Measurements from ENCODE around the gene NRG3.
"Not testable (repeated sequence)": the region's sequence is repeated elsewhere in the genome, so short reads cannot be mapped to it uniquely, and the experiment has no call there.

The NRG3 gene

DNA sequence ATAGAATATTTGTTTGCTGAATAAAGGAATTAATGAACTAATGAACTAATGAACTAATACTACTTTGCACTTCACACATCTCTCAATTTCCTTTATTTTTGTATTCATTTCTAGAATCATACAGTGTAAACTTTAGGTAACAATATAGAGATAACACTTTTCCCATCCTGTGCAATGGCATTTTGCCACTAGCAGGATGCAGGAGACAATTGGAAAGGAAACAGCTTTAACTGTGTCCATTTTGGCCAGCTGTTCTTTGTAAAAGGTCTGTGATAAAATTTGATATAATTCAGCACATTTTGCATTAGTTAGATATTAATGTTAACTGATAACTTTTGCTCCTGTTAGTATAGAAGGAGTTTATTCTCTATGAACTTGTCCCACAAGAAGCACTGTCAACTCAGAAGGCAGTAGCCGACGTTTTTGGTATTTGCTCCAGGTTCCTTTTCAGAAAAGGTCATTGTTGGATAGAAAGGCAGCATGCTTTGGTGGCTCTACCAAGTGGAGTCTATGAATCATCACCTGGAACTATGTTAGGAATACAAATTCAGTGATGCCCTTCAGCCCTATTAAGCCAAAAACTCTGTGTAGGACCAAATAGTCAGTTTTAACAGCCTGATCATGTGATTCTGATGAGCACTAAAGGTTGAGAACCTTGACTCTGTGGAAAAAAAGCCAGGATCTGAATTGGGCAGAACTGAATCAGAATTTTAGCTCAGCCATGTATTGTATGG lies 86.6 kb downstream of the NRG3 start:
- no peak for DNase-seq (ENCODE audit: low spot score)

GRCh38 chr10:81963606-81964005 lies 88.6 kb downstream of the NRG3 start:
- no peak for DNase-seq (ENCODE audit: low spot score)

DNA sequence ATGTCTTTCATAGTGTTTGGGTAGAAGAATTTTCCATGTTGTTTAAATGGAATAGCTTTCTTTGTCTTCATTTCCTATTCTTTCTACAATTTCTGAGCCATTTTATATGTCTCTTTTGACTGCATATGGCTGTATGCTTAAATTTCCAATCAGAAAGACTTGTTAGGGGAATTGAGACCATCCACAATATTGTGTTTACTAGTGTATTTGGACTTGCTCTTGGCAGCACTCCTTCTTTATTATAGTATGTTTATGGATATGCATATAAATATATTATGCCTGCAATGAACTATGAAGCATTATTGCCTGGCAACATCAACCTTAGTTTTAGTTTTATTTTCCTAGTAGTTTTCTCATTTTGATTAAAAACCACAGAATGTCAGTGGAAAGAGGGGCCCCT lies 92.7 kb downstream of the NRG3 start:
- DNase-seq (ENCODE audit: low spot score), result no peak

GRCh38 chr10:81969136-81969535 lies 94.1 kb downstream of the NRG3 start:
- DNase-seq (ENCODE audit: low spot score), result no peak

DNA sequence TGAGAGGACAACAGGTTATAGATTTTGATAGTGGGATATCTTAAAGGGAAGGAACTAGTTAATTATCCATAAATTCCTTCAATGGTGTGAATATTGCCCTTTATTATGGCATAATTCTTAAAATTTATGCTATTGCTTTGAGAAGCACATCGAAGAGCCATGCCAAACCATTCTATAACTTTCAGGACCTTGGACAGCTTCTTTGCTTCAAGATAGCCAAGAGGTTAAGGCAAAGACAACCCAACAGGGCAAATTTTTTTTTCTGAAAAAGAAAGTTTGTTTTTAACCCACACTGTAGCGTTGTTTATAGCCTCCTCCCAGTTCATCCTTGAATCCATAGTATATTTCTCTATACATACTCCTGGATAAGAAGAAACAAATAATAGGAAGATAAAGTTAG lies 103.2 kb downstream of the NRG3 start:
- DNase-seq (ENCODE audit: low spot score), result no peak

DNA sequence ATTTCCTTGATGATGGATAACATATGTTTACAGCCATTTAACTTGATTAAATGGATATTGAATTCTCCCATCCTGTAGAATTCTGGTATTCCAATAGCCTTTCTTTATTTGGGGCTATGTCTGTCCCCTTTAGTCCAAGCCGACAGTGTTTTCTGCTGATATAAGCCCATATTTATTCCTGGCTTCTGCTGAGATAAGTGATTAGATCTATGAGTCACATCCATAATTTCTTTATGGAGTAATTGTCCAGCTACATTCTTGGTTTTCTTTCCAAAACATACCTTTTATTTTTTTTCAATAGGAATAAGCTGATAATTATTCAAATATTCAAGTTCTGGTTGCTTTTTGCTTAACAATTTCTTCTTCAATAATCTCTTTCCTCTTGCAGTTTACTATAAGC lies 106.7 kb downstream of the NRG3 start:
- no peak for DNase-seq (ENCODE audit: low spot score)

- DNase-seq (ENCODE audit: low spot score), result no peak
Measured at GRCh38 chr10:81984428-81984827, 109.4 kb downstream of the NRG3 start.

GRCh38 chr10:81995254-81995653 lies 120.3 kb downstream of the NRG3 start:
- DNase-seq (ENCODE audit: low spot score), result no peak

DNA sequence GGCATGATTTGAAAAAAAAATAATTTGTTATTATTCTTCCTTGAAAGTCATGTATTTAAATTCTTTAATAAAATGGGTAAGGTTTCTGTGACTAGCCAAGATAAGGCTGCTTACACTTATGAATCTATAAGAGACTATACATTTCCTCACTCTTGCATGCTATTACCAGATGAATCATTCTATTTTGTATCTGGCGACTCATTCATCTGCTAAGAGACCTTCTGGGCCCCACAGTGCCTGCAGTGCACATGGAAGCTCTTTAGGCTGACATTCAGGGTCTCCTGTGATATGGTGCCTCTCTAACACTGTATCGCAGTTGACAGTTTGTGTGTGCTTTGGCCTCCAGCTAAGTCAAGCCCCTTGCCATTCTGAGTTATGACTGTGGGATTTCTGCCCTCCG lies 121.9 kb downstream of the NRG3 start:
- DNase-seq (ENCODE audit: low spot score), result no peak

DNA sequence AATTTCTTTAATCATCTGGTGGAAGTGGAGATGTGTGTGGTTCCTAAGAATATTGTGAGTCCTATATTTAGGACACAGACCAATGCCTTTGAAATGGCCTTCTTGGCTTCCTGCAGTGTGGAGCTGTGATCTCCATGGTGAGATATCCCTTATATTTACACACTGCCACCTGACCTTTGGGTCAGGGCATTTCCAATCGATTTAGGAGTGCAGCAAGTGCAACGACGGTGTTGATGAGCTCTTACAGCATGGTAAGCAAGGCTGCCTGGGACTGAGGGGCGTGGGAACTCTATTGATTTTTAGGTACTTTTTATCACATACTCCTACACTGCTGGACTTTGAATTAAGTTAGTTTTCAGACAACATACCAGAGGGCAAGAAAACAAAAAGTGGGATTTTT lies 146.0 kb downstream of the NRG3 start:
- DNase-seq (ENCODE audit: low spot score), result no peak

- no peak for DNase-seq (ENCODE audit: low spot score)
Measured at GRCh38 chr10:82027711-82028110, 152.7 kb downstream of the NRG3 start.

GRCh38 chr10:82037076-82037475 lies 162.1 kb downstream of the NRG3 start:
- DNase-seq (ENCODE audit: low spot score), result peak; percentile 59

DNA sequence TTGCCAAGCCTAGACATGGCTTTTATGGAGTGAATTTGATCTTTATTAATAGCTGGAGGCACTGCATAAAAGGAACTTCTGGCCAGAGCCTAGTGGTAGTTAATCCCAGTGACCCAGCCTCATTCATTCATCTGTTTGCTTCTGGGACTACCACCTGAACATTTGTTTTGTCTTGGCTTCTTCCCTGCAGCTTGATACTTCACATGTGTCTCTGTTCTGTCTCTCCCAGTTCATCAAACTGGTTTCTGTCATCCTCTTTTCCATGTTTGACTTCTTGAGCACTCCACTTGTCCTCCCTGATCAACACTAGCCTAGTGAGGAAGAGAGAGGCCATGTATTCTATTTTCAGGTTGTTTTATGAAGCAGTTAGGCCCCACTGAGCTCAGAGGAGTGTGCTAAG lies 163.6 kb downstream of the NRG3 start:
- no peak for DNase-seq (ENCODE audit: low spot score)

DNA sequence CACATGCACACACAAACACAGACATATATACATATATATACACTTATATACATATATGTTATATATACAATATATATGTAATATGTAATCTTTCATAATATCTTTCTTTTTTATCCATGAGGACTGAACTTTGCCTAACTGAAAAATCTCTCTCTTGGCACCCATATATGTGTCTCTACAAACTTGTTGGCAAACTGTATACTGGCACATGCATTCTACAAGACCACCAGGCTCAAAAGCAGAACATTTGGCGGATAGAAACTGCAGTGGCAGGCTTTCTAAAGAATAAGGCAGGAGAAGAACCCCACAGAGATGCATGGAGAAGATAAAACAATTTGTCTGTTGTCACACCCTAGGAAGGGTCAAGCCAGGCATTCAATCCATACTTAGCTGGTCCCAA lies 165.3 kb downstream of the NRG3 start:
- DNase-seq (ENCODE audit: low spot score), result no peak

GRCh38 chr10:82041018-82041417 lies 166.0 kb downstream of the NRG3 start:
- no peak for DNase-seq (ENCODE audit: low spot score)

DNA sequence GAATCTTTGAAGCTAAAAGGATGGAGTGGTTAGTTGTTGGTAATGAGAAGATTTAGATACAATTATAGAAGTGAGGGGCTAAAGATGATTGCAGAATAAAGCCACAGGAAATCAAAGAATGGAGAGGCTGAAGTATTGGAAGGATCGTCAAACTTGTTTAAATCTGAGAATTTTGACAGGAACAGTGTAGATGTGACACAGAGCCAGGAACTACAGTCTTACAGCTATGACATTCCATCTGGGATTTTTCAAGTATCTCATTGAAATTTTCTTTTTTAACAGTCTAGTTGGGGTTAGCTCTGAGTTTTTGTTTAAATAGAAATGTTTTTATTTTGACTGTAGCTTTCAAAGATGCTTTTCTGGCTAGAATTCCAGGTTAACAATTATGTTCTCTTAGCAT lies 181.4 kb downstream of the NRG3 start:
- no peak for DNase-seq (ENCODE audit: low spot score)

DNA sequence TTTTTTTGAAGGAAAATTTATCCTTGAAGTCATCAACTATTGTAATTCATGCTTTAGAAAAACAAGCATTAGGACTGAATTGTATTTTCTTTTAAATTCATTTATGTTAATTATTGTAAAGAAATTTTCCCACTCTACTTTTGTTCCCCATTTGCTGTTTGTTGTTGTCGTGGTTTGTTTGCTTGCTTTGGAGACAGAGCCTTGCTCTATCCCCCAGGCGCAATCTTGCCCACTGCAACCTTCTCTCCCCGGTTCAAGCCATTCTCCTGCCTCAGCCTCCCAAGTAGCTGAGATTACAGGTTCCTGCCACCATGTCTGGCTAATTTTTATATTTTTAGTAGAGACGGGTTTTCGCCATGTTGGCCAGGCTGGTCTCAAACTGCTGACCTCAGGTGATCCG lies 192.2 kb downstream of the NRG3 start:
- not testable (repeated sequence) for DNase-seq (ENCODE audit: low spot score)

DNA sequence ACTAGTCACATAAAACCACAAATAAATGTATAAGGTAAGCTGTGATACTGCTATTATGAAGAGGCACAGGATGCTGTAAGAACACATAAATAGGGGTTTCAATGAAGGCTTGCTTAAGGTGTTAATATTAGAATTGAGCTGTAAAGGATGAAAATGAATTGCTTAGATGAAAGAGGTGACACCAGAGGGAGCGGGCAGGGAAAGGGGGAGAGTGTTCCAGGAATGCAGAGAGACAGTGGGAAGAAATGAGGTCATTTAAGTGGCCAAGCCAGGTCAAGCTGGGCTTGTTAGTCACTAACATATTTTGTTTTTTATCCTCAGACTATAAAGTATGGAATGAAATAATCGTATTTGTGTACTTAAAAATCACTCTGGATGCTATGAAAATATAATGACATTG lies 193.5 kb downstream of the NRG3 start:
- no peak for DNase-seq (ENCODE audit: low spot score)

- no peak for DNase-seq (ENCODE audit: low spot score)
Measured at GRCh38 chr10:82071231-82071630, 196.2 kb downstream of the NRG3 start.

GRCh38 chr10:82072124-82072523 lies 197.1 kb downstream of the NRG3 start:
- DNase-seq (ENCODE audit: low spot score), result no peak

- DNase-seq (ENCODE audit: low spot score), result no peak
Measured at GRCh38 chr10:82075605-82076004, 200.6 kb downstream of the NRG3 start.

DNA sequence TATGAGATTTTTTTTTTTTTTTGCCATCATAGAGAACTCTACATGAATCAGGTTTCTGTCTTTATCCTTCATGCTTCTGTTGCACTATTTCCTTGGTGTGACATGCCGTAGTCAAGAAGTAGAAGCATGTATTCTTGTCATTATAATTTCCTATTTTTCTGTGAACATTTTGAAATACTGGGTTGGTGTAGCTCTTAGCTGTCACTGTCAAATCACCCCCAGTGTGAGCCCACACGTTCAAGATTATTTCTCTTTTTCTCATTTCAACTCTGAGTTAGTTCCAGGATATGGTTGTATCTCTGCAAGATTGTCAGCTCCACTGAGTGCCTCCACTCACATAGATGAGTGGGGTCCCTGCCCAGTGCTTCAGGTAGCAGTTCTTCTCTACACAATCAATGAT lies 209.5 kb downstream of the NRG3 start:
- no peak for DNase-seq (ENCODE audit: low spot score)

DNA sequence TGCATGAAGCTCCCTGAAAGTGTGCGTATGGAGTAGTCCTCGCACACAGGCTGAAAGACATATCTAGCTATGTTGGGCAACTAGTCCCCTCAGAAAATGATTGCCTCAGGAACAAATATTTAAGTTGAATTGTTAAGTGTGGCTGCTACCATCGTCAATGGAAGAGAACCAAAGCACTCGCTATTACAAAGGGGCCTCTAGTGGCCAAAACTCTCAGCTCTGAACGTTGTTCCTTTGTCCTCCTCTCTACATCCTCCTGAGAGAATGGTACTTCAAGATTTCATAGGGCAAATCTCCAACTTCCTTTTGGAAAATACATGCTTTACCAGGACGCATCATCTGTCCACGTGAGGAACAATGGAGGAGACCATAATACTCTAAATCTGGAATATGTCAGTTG lies 209.9 kb downstream of the NRG3 start:
- DNase-seq (ENCODE audit: low spot score), result no peak

DNA sequence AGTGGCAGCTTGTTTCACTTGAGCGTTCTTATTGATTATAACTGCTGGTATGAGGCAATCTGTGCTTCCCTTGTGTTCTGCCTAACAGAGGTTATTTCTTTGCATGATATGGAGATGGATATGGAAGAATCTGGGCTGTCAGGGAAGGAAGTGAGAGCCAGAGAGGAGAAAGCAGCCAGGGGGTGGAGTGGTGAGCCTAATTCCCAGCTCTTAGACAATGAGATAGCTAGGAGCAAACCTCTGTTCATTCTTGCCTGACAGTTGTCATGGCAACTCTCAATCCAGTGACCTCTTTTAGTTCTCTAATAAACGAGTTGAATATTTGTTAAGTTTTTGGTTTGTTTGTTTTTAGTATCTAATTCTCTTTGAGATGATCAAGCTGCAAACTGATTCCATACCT lies 214.3 kb downstream of the NRG3 start:
- peak; percentile 4 for DNase-seq (ENCODE audit: low spot score)

- no peak for DNase-seq (ENCODE audit: low spot score)
Measured at GRCh38 chr10:82091413-82091812, 216.4 kb downstream of the NRG3 start.

Measured in COLO829 (cell line).